Left cardiac atrium (tissue), 4 donors: ENCODE measurements around the gene MRTFA. TPM values are rescaled to one million over a fixed set of nuclear protein-coding genes. Genes with fewer than 3 reads are reported as not detected.
A peak's percentile ranks its signal among the peaks of the same experiment; 100 is the strongest.

Source experiments
- ATAC-seq, 2 donors: fragments of 200-7000 bp; cut with Tn5 transposase; one replicate each; pipeline ENCODE4 v1.9.1; 2020; ENCODE audit warnings: mild to moderate bottlenecking in 2 of 2, moderate library complexity in 2 of 2
- DNase-seq: peaks from one replicate; pipeline ENCODE4 v3.0.0-alpha.2; 2020
- intact Hi-C, 2 donors: fragments of 100-400 bp; cut with DNase I; formaldehyde crosslinking; loops; one replicate each; pipeline versions ENCODE4 v1.14.1 to v1.15.1; 2022 to 2023
- total RNA-seq, 2 donors: library from RNA; stranded (reverse); fragmentation: NEBNext Ultra II Directional; extraction: Animal tissue kit (Norgen Biotek cat#: 25700); gene quantifications; one replicate each; pipeline ENCODE4 v1.2.1, GENCODE V29; 2021
- donor health status: DM: no; HTN: yes; CAD: no.
- donor health status: DM: no; HTN: yes; CAD: no; lungs with severe emphysema.
- donor health status: DM: yes; HTN: yes; CAD: no.
- donor health status: Dilated cardiomyopathy.

The MRTFA gene
- total RNA-seq, 2 donors from 2014 or later: 28.8 to 34.3 TPM

DNA sequence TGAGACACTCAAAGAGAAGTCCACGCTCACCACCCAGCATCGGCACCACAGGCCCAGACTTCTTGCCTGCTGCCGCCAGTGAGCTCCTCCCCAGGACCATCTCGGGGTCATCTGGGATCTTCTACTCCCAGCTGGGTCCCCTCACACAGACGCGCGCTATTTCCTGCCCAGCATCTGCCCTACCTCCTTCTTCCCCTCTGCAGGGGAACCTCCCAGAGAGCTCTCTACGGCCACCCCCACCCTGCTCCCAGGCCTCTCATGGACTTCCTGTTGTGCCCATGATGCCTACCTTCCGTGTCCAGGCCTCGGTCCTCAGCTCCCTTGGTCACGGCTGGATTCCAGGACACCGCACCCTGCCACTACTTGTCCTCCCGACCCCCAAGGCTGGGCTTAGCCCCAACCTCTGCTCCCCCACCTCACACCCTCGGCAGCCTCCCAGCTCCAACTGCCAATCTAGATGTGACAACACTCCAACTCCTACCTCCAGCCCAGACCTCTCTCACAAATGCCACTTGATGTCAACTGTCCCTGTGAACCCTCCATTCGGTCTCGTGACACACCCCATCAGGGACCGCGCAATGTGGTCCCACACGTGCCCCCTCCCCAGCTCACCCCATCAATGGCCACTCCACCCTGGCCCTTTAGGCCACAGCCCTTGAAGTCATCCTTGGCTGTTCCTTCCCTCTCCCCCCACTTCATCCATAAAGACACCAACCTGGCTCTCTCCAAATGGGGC is 220.8 kb downstream of the MRTFA start:
- ATAC-seq (peak; percentile 10 to 23), DNase-seq (no peak)
- intact Hi-C loops: no loop called here

DNA sequence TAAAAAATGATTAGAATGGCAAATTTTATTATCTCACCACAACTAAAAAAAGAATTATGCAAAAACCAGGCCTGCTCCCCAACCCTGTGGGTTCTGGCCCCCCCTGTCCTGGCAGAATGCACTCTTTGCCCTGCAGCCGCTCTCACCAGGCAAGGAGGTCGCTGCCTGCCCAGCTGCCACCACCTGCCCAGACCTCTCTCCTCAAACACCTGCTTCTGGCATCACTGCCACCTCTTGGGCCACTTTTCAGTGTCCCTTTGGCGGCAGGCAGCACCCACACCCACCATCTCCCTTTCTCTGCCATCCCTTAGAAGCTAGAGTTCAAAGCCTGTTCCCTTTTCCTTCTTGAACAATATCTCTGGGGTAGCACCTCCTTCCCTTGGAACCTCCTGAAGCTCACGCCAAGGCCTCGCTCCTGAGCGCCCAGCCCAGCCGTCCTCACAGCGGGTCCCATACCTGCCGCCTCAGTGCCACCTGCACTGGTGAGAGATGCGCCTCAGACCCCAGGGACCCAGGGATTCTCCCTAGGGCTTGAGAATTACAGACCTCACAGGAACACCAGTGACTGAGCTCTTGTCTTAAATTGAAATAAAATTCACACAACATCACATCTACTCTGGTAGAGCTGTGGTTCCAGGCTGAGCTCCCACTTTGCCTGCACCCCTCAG is 221.5 kb downstream of the MRTFA start:
- DNase-seq: no peak
- no peak for ATAC-seq
- intact Hi-C loops: no loop called here

DNA sequence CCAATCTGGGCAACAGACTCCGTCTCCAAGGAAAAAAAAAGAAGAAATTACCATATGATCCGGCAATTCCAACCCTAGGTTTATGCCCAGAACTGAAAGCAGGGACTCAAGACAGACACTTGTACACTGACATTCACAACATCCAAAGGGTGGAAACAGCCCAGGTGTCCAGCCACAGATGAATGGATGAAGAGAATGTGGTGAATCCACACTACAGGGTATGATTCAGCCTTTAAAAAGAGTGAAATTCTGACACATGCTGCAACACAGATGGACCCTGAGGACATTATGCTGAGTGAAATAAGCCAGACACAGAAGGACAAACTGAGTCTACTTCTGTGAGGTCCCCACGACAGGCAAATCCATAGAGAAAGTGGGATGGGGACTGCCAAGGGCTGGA is 222.2 kb downstream of the MRTFA start:
- no peak for DNase-seq
- no peak for ATAC-seq
- intact Hi-C loops: no loop called here

DNA sequence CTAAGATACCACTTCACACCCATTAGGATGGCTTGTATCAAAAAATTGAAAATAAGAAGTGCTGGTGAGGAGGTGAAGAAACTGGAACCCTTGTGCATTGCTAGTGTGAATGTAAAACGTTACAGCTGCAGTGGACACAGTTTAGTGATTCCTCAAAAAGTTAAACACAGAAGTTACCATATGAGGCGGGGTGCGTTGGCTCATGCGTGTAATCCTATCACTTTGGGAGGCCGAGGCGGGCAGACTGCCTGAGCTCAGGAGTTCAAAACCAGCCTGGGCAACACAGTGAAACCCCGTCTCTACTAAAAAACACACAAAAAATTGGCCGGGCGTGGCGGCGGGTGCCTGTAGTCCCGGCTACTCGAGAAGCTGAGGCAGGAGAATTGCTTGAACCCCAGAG is 222.6 kb downstream of the MRTFA start:
- DNase-seq (no peak), ATAC-seq (no peak)
- intact Hi-C loops: no loop called here

DNA sequence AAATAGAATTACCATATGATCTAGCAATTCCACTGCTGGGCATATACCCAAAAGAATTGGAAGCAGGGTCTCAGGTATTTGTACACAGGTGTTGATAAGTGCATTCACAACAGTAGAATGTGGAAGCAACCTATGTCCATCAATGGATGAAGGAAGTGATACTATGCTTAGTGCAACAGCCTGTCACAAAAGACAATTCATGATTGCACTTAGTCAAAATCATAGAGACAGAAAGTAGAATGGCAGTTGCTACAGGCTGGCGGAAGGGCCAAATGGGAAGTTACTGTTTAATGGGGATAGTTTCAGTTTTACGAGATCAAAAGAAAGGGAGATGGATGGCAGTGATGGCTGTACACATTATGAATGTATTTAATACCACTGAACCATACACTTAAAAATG is 224.1 kb downstream of the MRTFA start:
- ATAC-seq (no peak), DNase-seq (no peak)
- intact Hi-C loops: no loop called here

DNA sequence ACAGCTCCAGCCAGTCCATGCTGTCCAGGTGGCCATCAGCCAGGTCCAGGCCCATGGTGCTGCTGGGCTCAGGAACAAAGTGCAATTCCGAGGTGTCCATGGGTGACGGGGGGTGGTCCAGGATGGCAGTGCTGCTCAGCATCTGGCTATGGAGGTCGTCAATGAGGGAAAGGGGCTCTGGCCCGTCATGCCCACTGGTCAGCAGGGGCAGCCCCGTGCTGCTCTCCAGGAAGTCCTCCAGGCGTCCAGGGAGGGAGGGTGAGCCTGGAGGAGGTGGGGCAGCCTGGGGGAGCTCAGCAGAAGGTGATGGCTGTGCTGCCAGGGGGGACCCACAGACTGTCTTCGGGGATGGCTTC is 225.0 kb downstream of the MRTFA start:
- no peak for DNase-seq
- intact Hi-C loops: no loop called here
- no peak for ATAC-seq

DNA sequence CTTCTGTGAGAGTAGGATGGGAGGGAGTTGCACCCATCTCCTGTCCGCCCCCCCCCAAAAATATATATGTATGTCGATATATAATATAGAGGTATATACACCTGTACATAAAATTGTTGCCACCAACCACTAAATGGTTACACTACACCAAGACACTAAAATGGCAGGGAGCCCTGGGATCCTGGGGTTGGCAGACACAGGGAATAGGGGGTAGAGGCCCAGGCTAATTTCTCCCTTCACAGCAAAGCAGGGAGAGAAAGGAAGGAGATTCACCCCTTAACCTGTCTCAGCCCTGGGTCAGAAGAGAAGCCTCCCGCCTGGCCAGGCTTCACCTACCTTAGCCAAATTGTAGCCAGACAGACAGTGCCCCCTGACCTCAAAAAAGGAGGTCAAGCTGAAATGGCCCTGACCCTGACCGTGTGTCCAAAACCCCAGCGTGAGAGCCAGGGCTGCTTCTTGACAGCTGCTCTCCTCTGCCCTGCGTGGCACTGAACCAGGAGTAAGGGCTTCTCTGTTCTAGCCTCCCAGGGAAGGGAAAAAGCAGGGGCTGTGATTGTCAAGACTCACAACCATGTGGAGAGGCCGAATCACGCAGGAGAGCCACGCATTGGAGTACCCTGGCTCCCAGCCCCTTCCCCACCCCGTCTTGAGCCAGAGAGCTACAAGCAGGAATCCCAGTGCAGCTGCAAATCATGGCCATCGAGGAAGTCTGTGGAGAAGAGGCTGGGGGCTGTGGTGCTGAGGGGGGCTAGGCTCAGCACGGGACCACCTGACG is 225.6 kb downstream of the MRTFA start:
- DNase-seq (no peak), ATAC-seq (no peak)
- intact Hi-C loops: no loop called here

DNA sequence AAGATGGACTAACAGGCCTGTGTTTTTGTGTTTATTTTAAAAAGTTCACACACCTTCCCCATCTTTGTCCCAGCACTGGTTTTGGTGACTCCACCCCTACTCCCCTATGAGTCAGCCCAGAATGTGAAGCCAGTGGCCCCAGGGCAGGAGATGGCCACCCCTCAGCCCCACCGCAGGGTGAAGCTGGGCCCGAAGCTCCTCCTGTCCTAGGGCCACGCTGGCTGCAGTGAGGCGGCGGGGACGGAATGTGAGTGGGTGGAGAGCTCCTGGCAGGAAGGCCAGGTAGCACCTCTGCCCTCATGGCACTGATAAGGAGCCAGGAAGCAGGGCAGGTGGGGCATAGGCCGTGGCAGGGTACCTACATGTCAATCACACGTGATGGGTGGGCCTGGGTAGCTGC is 226.2 kb downstream of the MRTFA start:
- DNase-seq (no peak), ATAC-seq (peak in 1 of 2 donors; percentile 1)
- intact Hi-C loops: no loop called here

GRCh38 chr22:40409613-40410113 is 226.9 kb downstream of the MRTFA start:
- no peak for ATAC-seq
- no peak for DNase-seq
- intact Hi-C loops: no loop called here

- DNase-seq (no peak), ATAC-seq (no peak)
- intact Hi-C loops: no loop called here
These were observed 227.6 kb downstream of the MRTFA start for GRCh38 chr22:40408718-40409612.

GRCh38 chr22:40407831-40408717 is 228.4 kb downstream of the MRTFA start:
- intact Hi-C loops: no loop called here
- DNase-seq: no peak
- ATAC-seq: no peak

DNA sequence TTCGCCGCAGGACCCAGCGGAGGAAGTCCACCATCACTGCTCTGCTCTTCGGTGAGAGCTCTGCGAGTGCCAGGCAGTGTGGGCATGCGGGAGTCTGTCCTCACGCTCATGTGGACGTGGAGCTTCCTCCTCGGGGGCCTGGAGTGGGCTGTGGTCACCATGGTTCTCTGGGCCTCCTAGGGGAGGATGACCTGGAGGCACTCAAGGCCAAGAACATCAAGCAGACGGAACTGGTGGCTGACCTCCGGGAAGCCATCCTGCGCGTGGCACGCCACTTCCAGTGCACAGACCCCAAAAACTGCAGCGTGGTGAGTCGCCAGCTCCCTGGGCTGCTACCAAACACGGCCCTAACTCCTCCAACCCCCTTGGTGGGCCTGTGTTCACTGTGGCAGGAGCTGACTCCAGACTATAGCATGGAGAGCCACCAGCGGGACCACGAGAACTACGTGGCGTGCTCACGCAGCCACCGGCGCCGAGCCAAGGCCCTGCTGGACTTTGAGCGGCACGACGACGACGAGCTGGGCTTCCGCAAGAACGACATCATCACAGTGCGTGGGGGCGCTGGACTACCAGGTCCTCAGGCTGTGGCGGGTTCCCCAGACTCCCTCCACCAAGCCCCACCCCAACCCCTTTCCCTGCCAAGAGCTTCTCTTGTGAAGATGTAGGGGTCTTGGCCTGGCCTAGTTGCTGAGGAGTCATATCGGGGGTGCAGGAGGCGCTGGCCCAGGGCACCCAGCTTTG is 229.3 kb downstream of the MRTFA start:
- ATAC-seq: no peak
- no peak for DNase-seq
- intact Hi-C loops: no loop called here

DNA sequence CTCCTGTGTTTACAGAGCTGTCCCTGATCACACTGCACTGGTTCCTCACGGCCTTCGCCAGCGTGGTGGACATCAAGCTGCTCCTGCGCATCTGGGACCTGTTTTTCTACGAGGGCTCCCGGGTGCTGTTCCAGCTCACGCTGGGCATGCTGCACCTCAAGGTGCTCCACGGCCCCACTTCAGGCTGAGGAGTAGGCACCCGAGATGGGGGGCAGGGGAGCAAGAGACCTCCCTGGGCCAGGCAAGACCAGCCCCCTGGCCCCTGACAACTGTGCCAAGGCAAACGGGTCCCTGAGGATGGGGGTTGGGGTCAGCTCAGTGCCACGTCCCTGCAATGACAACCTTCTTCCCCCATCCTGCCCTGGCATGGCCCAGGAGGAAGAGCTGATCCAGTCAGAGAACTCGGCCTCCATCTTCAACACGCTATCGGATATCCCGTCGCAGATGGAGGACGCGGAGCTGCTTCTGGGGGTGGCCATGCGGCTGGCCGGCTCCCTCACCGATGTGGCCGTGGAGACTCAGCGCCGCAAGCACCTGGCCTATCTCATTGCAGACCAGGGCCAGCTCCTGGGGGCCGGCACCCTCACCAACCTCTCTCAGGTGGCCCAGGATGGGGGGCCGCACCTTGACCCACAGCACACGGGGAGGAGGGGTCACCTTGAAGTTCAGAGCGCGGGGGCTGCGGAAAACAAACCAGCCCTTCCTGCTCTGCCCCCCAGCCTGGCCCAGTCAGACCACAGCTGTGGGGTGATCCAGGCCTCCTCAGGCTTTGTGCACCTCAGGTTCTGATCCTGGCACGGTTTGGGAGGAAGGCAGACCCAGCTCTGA is 230.2 kb downstream of the MRTFA start:
- ATAC-seq: no peak
- DNase-seq: no peak
- intact Hi-C loops: no loop called here

- intact Hi-C loops: no loop called here
- ATAC-seq (no peak), DNase-seq (no peak)
These were observed 231.1 kb downstream of the MRTFA start for GRCh38 chr22:40405178-40406062.

GRCh38 chr22:40404251-40405177 is 232.0 kb downstream of the MRTFA start:
- intact Hi-C loops: no loop called here
- DNase-seq (no peak), ATAC-seq (no peak)
